ENCODE measurements around the gene PRKACA. TPM values are rescaled to one million over a fixed set of nuclear protein-coding genes. Genes with fewer than 3 reads are reported as not detected.

Gene PRKACA
- total RNA-seq, 4 donors from 2014 or later, result 18.2 to 39.8 (median 30.0) TPM

DNA sequence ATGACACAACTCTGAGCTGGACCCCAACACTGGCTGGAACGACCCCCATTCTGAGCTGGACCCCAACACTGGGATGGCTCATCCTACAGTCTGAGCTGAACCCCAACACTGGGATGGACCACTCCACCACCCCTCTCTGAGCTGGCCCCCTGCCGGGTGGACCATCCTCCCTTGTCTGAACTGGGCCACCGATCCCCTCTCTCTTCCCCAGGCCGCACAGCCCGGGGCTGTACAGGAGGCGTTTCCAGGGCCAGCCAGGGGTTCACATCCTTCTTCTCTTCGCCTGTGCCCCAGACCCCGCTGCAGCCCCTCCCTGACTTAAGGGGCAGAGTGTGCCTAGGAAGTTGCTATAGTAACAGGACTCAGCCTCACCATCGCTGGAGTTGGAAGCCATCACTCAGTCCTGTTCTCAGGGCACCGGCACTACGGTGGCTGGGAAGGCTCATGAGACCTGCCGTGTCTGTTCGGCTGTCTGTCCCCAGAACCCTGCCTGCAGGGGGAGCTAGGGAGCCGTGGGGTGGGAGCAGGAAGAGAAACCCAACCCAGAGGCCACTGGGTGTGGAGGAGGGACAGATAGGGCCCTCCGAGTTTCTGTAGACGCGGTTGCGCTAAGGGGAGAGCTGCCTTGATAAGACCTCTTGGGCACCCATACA lies 3.7 kb downstream of the PRKACA start:
- Histone ChIP-seq H3K4me3 (no peak overlapping the region), H3K4me1 (peaks cover 0 to 53% (median 13%) of the 10 kb centered on the region in 4 donors), H3K9me3 (no peaks in the 10 kb centered on the region), H3K27me3 (no peaks in the 10 kb centered on the region), H3K27ac (peak overlapping the region; percentile 52 to 70 (median 62)), H3K36me3 (no peaks in the 10 kb centered on the region)
- peak in 1 of 3 donors; percentile 56 for DNase-seq
- TF ChIP-seq, protein P1, sequence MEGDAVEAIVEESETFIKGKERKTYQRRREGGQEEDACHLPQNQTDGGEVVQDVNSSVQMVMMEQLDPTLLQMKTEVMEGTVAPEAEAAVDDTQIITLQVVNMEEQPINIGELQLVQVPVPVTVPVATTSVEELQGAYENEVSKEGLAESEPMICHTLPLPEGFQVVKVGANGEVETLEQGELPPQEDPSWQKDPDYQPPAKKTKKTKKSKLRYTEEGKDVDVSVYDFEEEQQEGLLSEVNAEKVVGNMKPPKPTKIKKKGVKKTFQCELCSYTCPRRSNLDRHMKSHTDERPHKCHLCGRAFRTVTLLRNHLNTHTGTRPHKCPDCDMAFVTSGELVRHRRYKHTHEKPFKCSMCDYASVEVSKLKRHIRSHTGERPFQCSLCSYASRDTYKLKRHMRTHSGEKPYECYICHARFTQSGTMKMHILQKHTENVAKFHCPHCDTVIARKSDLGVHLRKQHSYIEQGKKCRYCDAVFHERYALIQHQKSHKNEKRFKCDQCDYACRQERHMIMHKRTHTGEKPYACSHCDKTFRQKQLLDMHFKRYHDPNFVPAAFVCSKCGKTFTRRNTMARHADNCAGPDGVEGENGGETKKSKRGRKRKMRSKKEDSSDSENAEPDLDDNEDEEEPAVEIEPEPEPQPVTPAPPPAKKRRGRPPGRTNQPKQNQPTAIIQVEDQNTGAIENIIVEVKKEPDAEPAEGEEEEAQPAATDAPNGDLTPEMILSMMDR (IDR thresholded peaks at IDR 0.05), result peak in 2 of 6 experiments; percentile 33 to 36
- no peak for TF ChIP-seq POLR2A (IDR thresholded peaks at IDR 0.05)

DNA sequence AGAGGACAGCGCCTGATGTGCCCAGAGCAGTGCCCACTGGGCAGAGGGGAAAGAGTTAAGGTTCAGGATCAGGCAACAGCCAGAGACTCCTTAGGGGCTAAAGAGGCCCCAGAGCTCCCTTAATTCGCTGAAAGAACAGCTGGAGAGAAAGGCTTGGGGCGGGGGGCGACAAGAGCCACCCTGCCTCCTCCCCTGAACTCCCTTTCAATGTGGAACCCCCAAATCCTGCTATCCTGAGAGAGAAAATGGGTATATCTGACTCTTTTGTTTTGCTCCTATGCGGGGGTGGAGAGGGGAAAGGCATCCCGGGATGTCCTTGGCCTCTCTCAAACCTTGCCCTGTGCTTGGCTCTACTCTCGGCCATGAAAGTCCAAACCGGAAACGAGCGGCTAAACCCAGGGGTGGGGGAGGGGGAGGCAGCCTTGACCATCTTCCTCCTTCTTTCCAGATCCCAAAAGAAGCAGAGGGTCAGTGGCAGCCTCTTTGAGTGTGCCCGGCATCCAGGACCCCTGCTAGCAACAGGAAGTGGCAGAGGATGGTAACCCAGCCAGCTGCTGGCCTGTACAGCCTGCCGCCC lies 4.7 kb downstream of the PRKACA start:
- Histone ChIP-seq H3K4me1 (peaks cover 0 to 46% (median 10%) of the 10 kb centered on the region in 4 donors), H3K27me3 (no peaks in the 10 kb centered on the region), H3K27ac (peak overlapping the region; percentile 52 to 70 (median 62)), H3K36me3 (no peaks in the 10 kb centered on the region), H3K9me3 (no peaks in the 10 kb centered on the region), H3K4me3 (peak overlapping the region in 1 of 4 donors; percentile 2)
- no peak for TF ChIP-seq POLR2A (IDR thresholded peaks at IDR 0.05)
- TF ChIP-seq, protein P1 (IDR thresholded peaks at IDR 0.05), result no peak
- DNase-seq, result no peak

DNA sequence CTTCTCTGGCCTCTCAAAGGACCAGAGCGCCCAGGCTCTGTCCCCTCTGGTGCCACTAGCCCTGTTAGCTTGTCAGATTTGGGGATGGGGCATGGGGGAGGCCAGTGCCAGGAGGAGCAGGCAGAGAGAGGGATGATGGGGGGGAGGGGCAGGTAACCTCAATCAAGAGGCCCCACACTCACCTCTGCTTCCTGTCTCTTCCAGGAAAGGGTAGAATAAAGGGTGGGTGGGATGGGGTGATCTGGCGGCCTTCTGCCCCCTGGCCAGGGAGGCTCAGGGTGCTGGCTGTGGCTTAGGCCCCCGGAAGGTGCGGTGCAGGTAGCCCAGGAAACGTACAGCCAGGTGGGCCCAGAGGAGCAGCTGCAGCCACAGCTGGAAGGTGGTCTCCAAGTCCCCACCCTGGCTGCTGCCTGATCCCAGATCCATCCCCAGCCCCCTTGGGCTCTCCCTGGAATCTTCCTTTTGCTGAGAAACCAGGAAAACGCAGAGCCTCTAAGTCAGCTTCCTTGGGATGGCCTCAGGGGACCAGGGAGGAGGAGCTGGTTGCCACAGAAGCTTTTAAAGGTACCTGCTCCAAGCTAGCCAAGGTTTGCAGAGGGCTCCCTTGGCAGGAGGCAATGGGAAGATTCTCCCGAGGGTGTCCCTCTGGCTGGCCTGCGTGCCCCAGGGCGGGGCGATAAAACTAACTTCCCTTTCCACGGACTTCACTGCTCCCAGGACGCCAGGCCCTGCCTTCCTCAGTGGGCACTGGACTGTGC lies 5.3 kb downstream of the PRKACA start:
- Histone ChIP-seq H3K4me3 (peak overlapping the region in 1 of 4 donors; percentile 2), H3K27ac (peak overlapping the region; percentile 52 to 70 (median 62))
- no peak for DNase-seq

GRCh38 chr19:14111486-14111885 lies 6.1 kb downstream of the PRKACA start:
- DNase-seq, result no peak
- H3K4me3 ChIP-seq, result no peak overlapping the region
- peaks cover 0 to 43% (median 7%) of the 10 kb centered on the region in 4 donors for H3K4me1 ChIP-seq
- H3K9me3 ChIP-seq, result no peaks in the 10 kb centered on the region
- H3K36me3 ChIP-seq, result peaks cover 0 to 6% (median 0%) of the 10 kb centered on the region in 3 donors
- no peaks in the 10 kb centered on the region for H3K27me3 ChIP-seq
- no peak for TF ChIP-seq POLR2A (IDR thresholded peaks at IDR 0.05)
- TF ChIP-seq, protein P1 (IDR thresholded peaks at IDR 0.05), result no peak
- H3K27ac ChIP-seq, result no peak overlapping the region

More for the DNA sequence above, 5.3 kb downstream of the PRKACA start:
- Histone ChIP-seq H3K27me3 (no peaks in the 10 kb centered on the region), H3K36me3 (no peaks in the 10 kb centered on the region), H3K4me1 (peaks cover 0 to 46% (median 10%) of the 10 kb centered on the region in 4 donors), H3K9me3 (no peaks in the 10 kb centered on the region)
- TF ChIP-seq POLR2A (IDR thresholded peaks at IDR 0.05), result no peak
- TF ChIP-seq, protein P1 (IDR thresholded peaks at IDR 0.05), result no peak

DNA sequence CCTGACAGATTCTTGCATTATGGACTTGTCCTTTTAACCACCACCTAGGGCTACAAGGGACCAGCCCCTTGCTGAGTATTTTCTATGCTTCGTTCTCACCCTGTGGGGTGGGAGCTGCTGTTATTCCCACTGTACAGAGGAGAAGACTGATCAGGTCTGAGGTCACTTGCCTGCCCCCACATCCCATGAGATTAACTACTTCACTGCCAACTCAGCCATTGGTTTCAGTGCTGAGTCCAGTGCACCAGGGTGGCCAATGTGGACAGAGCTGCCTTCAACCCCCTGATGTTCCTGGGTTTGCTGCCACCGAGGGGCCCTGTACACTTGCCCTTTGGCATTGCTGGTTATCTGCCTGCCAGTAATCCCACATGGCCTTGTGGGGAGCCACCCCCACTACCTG lies 6.9 kb downstream of the PRKACA start:
- Histone ChIP-seq H3K9me3 (no peaks in the 10 kb centered on the region), H3K4me1 (peaks cover 0 to 35% (median 5%) of the 10 kb centered on the region in 4 donors), H3K27ac (no peak overlapping the region), H3K4me3 (no peak overlapping the region), H3K36me3 (peaks cover 0 to 14% (median 0%) of the 10 kb centered on the region in 3 donors), H3K27me3 (no peaks in the 10 kb centered on the region)
- no peak for TF ChIP-seq POLR2A (IDR thresholded peaks at IDR 0.05)
- TF ChIP-seq, protein P1 (IDR thresholded peaks at IDR 0.05), result no peak
- no peak for DNase-seq
